Effector CD8-positive, alpha-beta T cell (primary cell): ENCODE results near the gene SDK1.
"Not testable (repeated sequence)": the region's sequence is repeated elsewhere in the genome, so short reads cannot be mapped to it uniquely, and the experiment has no call there.

Source experiments
- DNase-seq: peaks from one replicate; lab custom pipeline; 2025; lab: John Stamatoyannopoulos, UW

The SDK1 gene

GRCh38 chr7:3538041-3538440, 237.0 kb downstream of the SDK1 start:
- no peak for DNase-seq

- no peak for DNase-seq
These were observed 239.6 kb downstream of the SDK1 start for GRCh38 chr7:3540456-3541220.

GRCh38 chr7:3544202-3544601, 243.2 kb downstream of the SDK1 start:
- no peak for DNase-seq

GRCh38 chr7:3548815-3549214, 247.8 kb downstream of the SDK1 start:
- no peak for DNase-seq

GRCh38 chr7:3549601-3550000, 248.5 kb downstream of the SDK1 start:
- DNase-seq = no peak

GRCh38 chr7:3551536-3551935, 250.5 kb downstream of the SDK1 start:
- DNase-seq = no peak

- no peak for DNase-seq
These were observed 251.4 kb downstream of the SDK1 start for GRCh38 chr7:3552499-3552898.

- DNase-seq = no peak
These were observed 257.3 kb downstream of the SDK1 start for GRCh38 chr7:3558400-3558799.

GRCh38 chr7:3559278-3559677, 258.2 kb downstream of the SDK1 start:
- no peak for DNase-seq

GRCh38 chr7:3560495-3560894, 259.4 kb downstream of the SDK1 start:
- no peak for DNase-seq

GRCh38 chr7:3561932-3562331, 260.9 kb downstream of the SDK1 start:
- no peak for DNase-seq

GRCh38 chr7:3564231-3564630, 263.2 kb downstream of the SDK1 start:
- no peak for DNase-seq

- DNase-seq = no peak
These were observed 267.5 kb downstream of the SDK1 start for GRCh38 chr7:3568516-3568915.

- no peak for DNase-seq
These were observed 268.6 kb downstream of the SDK1 start for GRCh38 chr7:3569643-3570042.

- no peak for DNase-seq
These were observed 272.1 kb downstream of the SDK1 start for GRCh38 chr7:3573151-3573550.

GRCh38 chr7:3574386-3574785, 273.3 kb downstream of the SDK1 start:
- DNase-seq = no peak

- DNase-seq = no peak
These were observed 274.9 kb downstream of the SDK1 start for GRCh38 chr7:3575753-3576531.

- no peak for DNase-seq
These were observed 277.3 kb downstream of the SDK1 start for GRCh38 chr7:3578399-3578798.

GRCh38 chr7:3579638-3580219, 278.7 kb downstream of the SDK1 start:
- DNase-seq = no peak

- not testable (repeated sequence) for DNase-seq
These were observed 281.1 kb downstream of the SDK1 start for GRCh38 chr7:3582145-3582544.

GRCh38 chr7:3585826-3586225, 284.8 kb downstream of the SDK1 start:
- DNase-seq = no peak

GRCh38 chr7:3588341-3588740, 287.3 kb downstream of the SDK1 start:
- no peak for DNase-seq

GRCh38 chr7:3589752-3590151, 288.7 kb downstream of the SDK1 start:
- no peak for DNase-seq
